CD14-positive monocyte (primary cell): Measurements from ENCODE around the gene ADAM19. TPM values are rescaled to one million over a fixed set of nuclear protein-coding genes. Genes with fewer than 3 reads are reported as not detected.
A peak's percentile ranks its signal among the peaks of the same experiment; 100 is the strongest.

Source experiments
- DNase-seq, 3 donors: peaks; one replicate each; pipeline ENCODE4 v3.0.0-alpha.2; 2011 to 2022
- H2AFZ ChIP-seq: 2 replicates; pipeline ENCODE4 v1.6.0; 2012; ENCODE audit warnings: mild to moderate bottlenecking, low read depth, low read length, inconsistent platforms; ENCODE audit not compliant: insufficient read depth, poor library complexity, severe bottlenecking
- H3K27ac ChIP-seq, 2 donors: 1 replicate in 1 of 2; 2 replicates in 1 of 2; pipeline ENCODE4 v1.5.1; 2012 to 2013; ENCODE audit warnings: low read length in 2 of 2, control low read depth in 1 of 2, inconsistent platforms in 1 of 2, low read depth in 1 of 2, mild to moderate bottlenecking in 1 of 2
- H3K27me3 ChIP-seq, 2 donors: one replicate each; pipeline versions ENCODE4 v1.6.0 to v1.6.1; 2011 to 2013; ENCODE audit warnings: low read length in 2 of 2; ENCODE audit not compliant: control insufficient read depth in 2 of 2, insufficient read depth in 2 of 2
- H3K36me3 ChIP-seq, 2 donors: replicated peaks in 1 of 2; 1 replicate in 1 of 2; 2 replicates in 1 of 2; pipeline versions ENCODE4 v1.5.1 to v1.6.1; 2012 to 2013; ENCODE audit warnings: low read length in 2 of 2, control low read depth in 1 of 2, inconsistent platforms in 1 of 2, mild to moderate bottlenecking in 1 of 2; ENCODE audit not compliant: insufficient read depth in 2 of 2, control insufficient read depth in 1 of 2
- H3K4me1 ChIP-seq, 2 donors: 1 replicate in 1 of 2; 2 replicates in 1 of 2; pipeline versions ENCODE4 v1.5.1 to v1.6.1; 2012 to 2013; ENCODE audit warnings: low read length in 2 of 2, control low read depth in 1 of 2, inconsistent platforms in 1 of 2, mild to moderate bottlenecking in 1 of 2, moderate library complexity in 1 of 2; ENCODE audit not compliant: insufficient read depth in 2 of 2, control insufficient read depth in 1 of 2
- H3K4me2 ChIP-seq: replicated peaks from 2 replicates; pipeline ENCODE3; 2012; ENCODE audit warnings: low read length, moderate library complexity, mild to moderate bottlenecking; ENCODE audit not compliant: poor library complexity, severe bottlenecking; ENCODE audit errors: extremely low read depth
- H3K4me3 ChIP-seq, 3 experiments: fragments of 200-600 bp in 1 of 3; sonication (generic) in 1 of 3; replicated peaks in 1 of 3; 1 replicate in 2 of 3; 2 replicates in 1 of 3; pipeline ENCODE4 v1.5.1; 2011 to 2013; ENCODE audit warnings: low read length in 3 of 3, mild to moderate bottlenecking in 3 of 3, control low read depth in 2 of 3, low read depth in 2 of 3, inconsistent platforms in 1 of 3, moderate library complexity in 1 of 3
- H3K79me2 ChIP-seq: 2 replicates; pipeline ENCODE4 v1.6.0; 2012; ENCODE audit warnings: mild to moderate bottlenecking, control low read depth, inconsistent platforms, low read length, moderate library complexity; ENCODE audit not compliant: insufficient read depth
- H3K9ac ChIP-seq: 2 replicates; pipeline ENCODE4 v1.6.0; 2017; ENCODE audit warnings: low read length, mild to moderate bottlenecking; ENCODE audit not compliant: insufficient read depth, poor library complexity, severe bottlenecking
- H3K9me3 ChIP-seq, 2 donors: replicated peaks in 1 of 2; 1 replicate in 1 of 2; 2 replicates in 1 of 2; pipeline versions ENCODE4 v1.5.1 to v1.6.1; 2012 to 2013; ENCODE audit warnings: low read length in 2 of 2, control low read depth in 1 of 2; ENCODE audit not compliant: control insufficient read depth in 1 of 2, insufficient read depth in 1 of 2
- H4K20me1 ChIP-seq: 2 replicates; pipeline ENCODE4 v1.6.0; 2012; ENCODE audit warnings: mild to moderate bottlenecking, low read length, control low read depth, moderate library complexity; ENCODE audit not compliant: insufficient read depth
- H3K27ac Mint-ChIP-seq, 7 donors: one replicate each; pipeline ENCODE4 v1.8.0; 2020; ENCODE audit warnings: mild to moderate bottlenecking in 7 of 7, mixed read lengths in 7 of 7, moderate library complexity in 6 of 7, inconsistent platforms in 2 of 7
- H3K27me3 Mint-ChIP-seq, 3 donors: one replicate each; pipeline ENCODE4 v1.8.0; 2021 to 2022; ENCODE audit warnings: low read depth in 3 of 3, mild to moderate bottlenecking in 3 of 3, mixed read lengths in 3 of 3, moderate library complexity in 3 of 3, inconsistent platforms in 1 of 3
- H3K36me3 Mint-ChIP-seq, 2 donors: one replicate each; pipeline ENCODE4 v1.8.0; 2020; ENCODE audit warnings: mixed read lengths in 2 of 2, inconsistent platforms in 1 of 2, mild to moderate bottlenecking in 1 of 2
- H3K4me1 Mint-ChIP-seq: one replicate; pipeline ENCODE4 v1.8.0; 2020; ENCODE audit warnings: mild to moderate bottlenecking, mixed read lengths
- H3K4me3 Mint-ChIP-seq, 2 donors: one replicate each; pipeline ENCODE4 v1.8.0; 2020; ENCODE audit warnings: mild to moderate bottlenecking in 2 of 2, mixed read lengths in 2 of 2, moderate library complexity in 1 of 2
- H3K9me3 Mint-ChIP-seq, 7 donors: one replicate each; pipeline ENCODE4 v1.8.0; 2020 to 2022; ENCODE audit warnings: mixed read lengths in 7 of 7, mild to moderate bottlenecking in 6 of 7, moderate library complexity in 6 of 7, inconsistent platforms in 2 of 7
- WGBS: methylation state at CpG from one replicate; pipeline ENCODE4 v1.1.5; 2013; ENCODE audit warnings: missing lambda C conversion rate; ENCODE audit not compliant: insufficient coverage; 5-methylcytosine and 5-hydroxymethylcytosine counted together
- intact Hi-C, 2 donors: fragments of 100-400 bp; cut with micrococcal nuclease; formaldehyde crosslinking; loops; one replicate each; pipeline versions ENCODE4 v1.15.0 to v1.15.1; 2023
- polyA plus RNA-seq, 3 donors: library from polyadenylated mRNA; depleted of rRNA in 1 of 3; unstranded in 2 of 3; stranded (reverse) in 1 of 3; fragments of 300-500 nt in 2 of 3; fragments of >200 nt in 1 of 3; fragmentation: Illumina TruSeq in 2 of 3; gene quantifications; 1 replicate in 2 of 3; 2 replicates in 1 of 3; pipeline ENCODE4 v1.2.3, GENCODE V29; 2012 to 2021
- TF ChIP-seq, protein P1 (sequence below): fragments of 200-600 bp; IDR thresholded peaks from one replicate; pipeline ENCODE4 v1.8.0; 2022; ENCODE audit warnings: antibody characterized with exemption, mild to moderate bottlenecking

Gene ADAM19
- polyA plus RNA-seq, 3 donors, result 3.0 to 12.7 (median 6.2) TPM

GRCh38 chr5:157581901-157582300, 6.3 kb upstream of the ADAM19 start:
- peaks cover 0 to 2% (median 0%) of the 10 kb centered on the region in 3 donors for H3K27me3 Mint-ChIP-seq
- intact Hi-C loops, result no loop called here
- Histone ChIP-seq H3K79me2 (no peaks in the 10 kb centered on the region), H4K20me1 (no peaks in the 10 kb centered on the region), H3K4me3 (no peak overlapping the region), H3K4me1 (peaks cover 13 to 18% of the 10 kb centered on the region in 2 donors), H3K9ac (no peak overlapping the region), H3K4me2 (peak overlapping the region; percentile 12), H3K27me3 (no peaks in the 10 kb centered on the region), H3K27ac (peak overlapping the region in 1 of 2 donors; percentile 50), H3K9me3 (no peaks in the 10 kb centered on the region), H3K36me3 (no peaks in the 10 kb centered on the region), H2AFZ (no peak overlapping the region)
- TF ChIP-seq, protein P1, sequence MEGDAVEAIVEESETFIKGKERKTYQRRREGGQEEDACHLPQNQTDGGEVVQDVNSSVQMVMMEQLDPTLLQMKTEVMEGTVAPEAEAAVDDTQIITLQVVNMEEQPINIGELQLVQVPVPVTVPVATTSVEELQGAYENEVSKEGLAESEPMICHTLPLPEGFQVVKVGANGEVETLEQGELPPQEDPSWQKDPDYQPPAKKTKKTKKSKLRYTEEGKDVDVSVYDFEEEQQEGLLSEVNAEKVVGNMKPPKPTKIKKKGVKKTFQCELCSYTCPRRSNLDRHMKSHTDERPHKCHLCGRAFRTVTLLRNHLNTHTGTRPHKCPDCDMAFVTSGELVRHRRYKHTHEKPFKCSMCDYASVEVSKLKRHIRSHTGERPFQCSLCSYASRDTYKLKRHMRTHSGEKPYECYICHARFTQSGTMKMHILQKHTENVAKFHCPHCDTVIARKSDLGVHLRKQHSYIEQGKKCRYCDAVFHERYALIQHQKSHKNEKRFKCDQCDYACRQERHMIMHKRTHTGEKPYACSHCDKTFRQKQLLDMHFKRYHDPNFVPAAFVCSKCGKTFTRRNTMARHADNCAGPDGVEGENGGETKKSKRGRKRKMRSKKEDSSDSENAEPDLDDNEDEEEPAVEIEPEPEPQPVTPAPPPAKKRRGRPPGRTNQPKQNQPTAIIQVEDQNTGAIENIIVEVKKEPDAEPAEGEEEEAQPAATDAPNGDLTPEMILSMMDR, result no peak
- WGBS, result no CpG with 5 or more reads among the region's 5 CpGs
- DNase-seq, result peak; percentile 69 to 94 (median 91)
- peaks cover 14% of the 10 kb centered on the region for H3K4me1 Mint-ChIP-seq
- H3K4me3 Mint-ChIP-seq, result no peak overlapping the region
- H3K27ac Mint-ChIP-seq, result peak overlapping the region in 6 of 7 donors; percentile 7 to 72 (median 42)
- H3K36me3 Mint-ChIP-seq, result peaks cover 0 to 3% of the 10 kb centered on the region in 2 donors
- no peaks in the 10 kb centered on the region for H3K9me3 Mint-ChIP-seq

DNA sequence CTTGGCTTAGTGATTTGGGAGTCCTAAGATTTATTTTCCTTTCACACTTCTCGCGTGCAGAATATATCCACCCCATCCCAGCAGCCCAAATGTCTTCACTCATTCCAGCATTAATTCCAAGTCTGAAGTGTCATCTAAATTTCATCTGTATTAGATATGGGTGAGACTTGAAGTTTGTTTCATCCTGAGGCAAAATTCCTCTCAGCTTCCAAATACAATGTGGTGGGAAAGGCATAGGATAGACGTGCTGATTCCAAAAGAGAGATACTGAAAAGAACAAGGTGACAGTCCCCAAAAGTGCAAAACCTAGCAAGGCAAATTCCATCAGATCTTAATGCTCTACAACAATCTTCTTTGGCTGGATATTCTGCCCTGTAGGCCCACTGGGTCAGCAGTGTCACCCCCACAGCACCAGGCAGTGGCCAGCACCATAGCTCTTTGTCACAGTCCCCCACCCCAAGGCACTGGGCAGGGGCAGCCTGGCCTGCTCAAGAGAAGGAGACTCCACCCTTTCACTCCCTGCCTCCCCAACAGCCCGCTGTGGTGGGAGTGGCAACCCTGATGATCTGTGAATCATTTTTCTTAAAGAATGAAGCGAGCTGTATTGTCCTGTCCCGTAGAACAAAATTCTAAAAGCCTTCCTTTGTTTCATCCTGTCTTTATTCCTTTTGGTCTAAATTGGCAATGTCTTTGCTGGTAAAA, 2.7 kb upstream of the ADAM19 start:
- no peaks in the 10 kb centered on the region for H3K9me3 Mint-ChIP-seq
- no peak for DNase-seq
- H4K20me1 ChIP-seq, result no peaks in the 10 kb centered on the region
- no peak overlapping the region for H3K27ac Mint-ChIP-seq
- H3K4me1 Mint-ChIP-seq, result peaks cover 44% of the 10 kb centered on the region
- no peaks in the 10 kb centered on the region for H3K9me3 ChIP-seq
- intact Hi-C loops, result loop anchor here in 1 of 2 donors (10.0 kb wide), 1 partner anchor 87 kb away; no protein-coding TSS in a partner anchor
- H3K4me2 ChIP-seq, result no peak overlapping the region
- no peak overlapping the region for H2AFZ ChIP-seq
- H3K27me3 ChIP-seq, result no peaks in the 10 kb centered on the region
- H3K36me3 ChIP-seq, result no peaks in the 10 kb centered on the region
- H3K4me3 ChIP-seq, result no peak overlapping the region
- no peak overlapping the region for H3K9ac ChIP-seq
- H3K27ac ChIP-seq, result no peak overlapping the region
- peaks cover 2 to 7% (median 6%) of the 10 kb centered on the region in 3 donors for H3K27me3 Mint-ChIP-seq
- TF ChIP-seq, protein P1, result no peak
- peaks cover 20% of the 10 kb centered on the region for H3K79me2 ChIP-seq
- 100% methylated on average over 2 of the region's 6 CpGs for WGBS
- H3K36me3 Mint-ChIP-seq, result peaks cover 0 to 3% of the 10 kb centered on the region in 2 donors
- H3K4me3 Mint-ChIP-seq, result no peak overlapping the region
- H3K4me1 ChIP-seq, result peaks cover 40 to 48% of the 10 kb centered on the region in 2 donors
